ENCODE measurements around the gene TAC4. TPM values are rescaled to one million over a fixed set of nuclear protein-coding genes. Genes with fewer than 3 reads are reported as not detected.
"Not testable (repeated sequence)": the region's sequence is repeated elsewhere in the genome, so short reads cannot be mapped to it uniquely, and the experiment has no call there.

Gene TAC4
- total RNA-seq, 1 donor from 2014 or later, result 2.1 TPM

DNA sequence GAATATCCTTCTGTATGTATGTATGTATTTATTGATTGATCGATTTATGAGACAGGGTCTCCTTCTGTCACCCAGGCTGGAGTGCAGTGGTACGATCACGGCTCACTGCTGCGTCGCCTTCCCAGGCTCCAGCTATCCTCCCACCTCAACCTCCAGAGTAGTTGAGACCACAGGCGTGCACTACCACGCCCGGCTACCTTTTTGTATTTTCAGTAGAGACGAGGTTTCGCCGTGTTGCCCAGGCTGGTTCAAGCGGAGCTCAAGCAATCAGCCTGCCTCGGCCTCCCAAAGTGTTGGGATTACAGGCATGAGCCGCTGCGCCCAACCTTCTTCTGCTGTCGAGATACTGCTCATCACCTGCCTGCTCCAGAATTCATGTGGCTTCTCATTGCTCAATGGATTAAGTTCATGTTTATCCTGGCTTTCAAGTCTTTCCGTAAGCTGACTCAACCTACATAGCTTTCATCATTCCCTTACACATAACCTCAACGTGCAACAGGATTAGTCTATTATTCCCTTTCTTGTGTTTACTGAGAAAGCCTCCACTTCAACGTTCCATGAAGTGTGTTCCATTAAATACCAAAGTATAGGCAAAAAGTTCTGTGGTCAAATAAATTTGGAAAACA, 13.6 kb downstream of the TAC4 start:
- Histone ChIP-seq H3K4me1 (ENCODE audit: control insufficient read depth in 3 of 3, insufficient read depth in 3 of 3, low read length in 3 of 3) (peaks cover 28 to 30% (median 28%) of the 10 kb centered on the region in 3 donors), H3K9ac (ENCODE audit: low read depth in 1 of 3, low read length in 3 of 3) (no peak overlapping the region), H3K27ac (ENCODE audit: low read depth, low read length) (no peak overlapping the region), H3K4me3 (ENCODE audit: low read length in 3 of 3) (no peak overlapping the region), H3K27me3 (ENCODE audit: control insufficient read depth in 3 of 3, insufficient read depth in 3 of 3, low read length in 3 of 3) (no peaks in the 10 kb centered on the region), H3K36me3 (ENCODE audit: control insufficient read depth in 3 of 3, insufficient read depth in 3 of 3, low read length in 3 of 3) (peaks cover 2 to 24% (median 20%) of the 10 kb centered on the region in 3 donors), H3K9me3 (ENCODE audit: control insufficient read depth in 3 of 3, low read length in 3 of 3) (no peaks in the 10 kb centered on the region)

DNA sequence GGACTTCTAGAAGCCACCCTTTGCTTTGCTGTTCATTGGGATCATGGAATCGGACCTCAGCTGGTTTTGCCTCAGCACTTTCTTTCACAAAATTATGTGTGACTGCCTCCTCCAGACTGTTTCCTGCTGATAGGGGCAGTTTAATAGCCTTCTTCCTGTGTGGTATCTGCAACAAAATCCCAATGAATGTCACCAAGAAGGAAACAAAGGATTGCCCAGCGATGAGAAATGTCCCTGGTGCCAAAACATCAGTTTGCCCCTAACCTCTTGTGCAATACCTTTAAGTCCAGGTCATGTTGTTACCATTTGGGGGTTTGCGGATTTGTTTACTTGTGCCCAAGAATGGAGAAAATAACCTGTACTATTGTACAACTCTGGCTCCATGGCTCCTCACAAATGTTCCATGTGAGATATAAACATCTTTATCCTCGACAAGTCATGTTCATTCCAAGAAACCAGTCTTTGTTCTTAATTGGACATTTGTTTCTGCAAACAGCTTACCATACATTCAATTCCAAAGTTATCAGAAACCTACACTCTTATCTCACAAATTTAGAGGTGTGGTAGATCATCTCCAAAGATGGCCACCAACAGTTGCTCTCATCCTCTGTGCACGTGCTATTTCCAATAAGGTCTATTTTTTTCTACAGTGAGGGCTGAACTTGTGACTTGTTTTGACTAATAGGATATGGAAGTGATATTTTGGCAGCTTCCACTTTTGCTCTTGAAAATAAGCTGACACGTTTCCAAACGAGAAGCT, 14.8 kb downstream of the TAC4 start:
- H3K27me3 ChIP-seq (ENCODE audit: control insufficient read depth in 3 of 3, insufficient read depth in 3 of 3, low read length in 3 of 3), result no peaks in the 10 kb centered on the region
- no peak overlapping the region for H3K4me3 ChIP-seq (ENCODE audit: low read length in 3 of 3)
- H3K9ac ChIP-seq (ENCODE audit: low read depth in 1 of 3, low read length in 3 of 3), result no peak overlapping the region
- H3K9me3 ChIP-seq (ENCODE audit: control insufficient read depth in 3 of 3, low read length in 3 of 3), result no peaks in the 10 kb centered on the region
- peaks cover 4 to 24% (median 22%) of the 10 kb centered on the region in 3 donors for H3K36me3 ChIP-seq (ENCODE audit: control insufficient read depth in 3 of 3, insufficient read depth in 3 of 3, low read length in 3 of 3)
- no peak overlapping the region for H3K27ac ChIP-seq (ENCODE audit: low read depth, low read length)
- peaks cover 35 to 40% (median 36%) of the 10 kb centered on the region in 3 donors for H3K4me1 ChIP-seq (ENCODE audit: control insufficient read depth in 3 of 3, insufficient read depth in 3 of 3, low read length in 3 of 3)

DNA sequence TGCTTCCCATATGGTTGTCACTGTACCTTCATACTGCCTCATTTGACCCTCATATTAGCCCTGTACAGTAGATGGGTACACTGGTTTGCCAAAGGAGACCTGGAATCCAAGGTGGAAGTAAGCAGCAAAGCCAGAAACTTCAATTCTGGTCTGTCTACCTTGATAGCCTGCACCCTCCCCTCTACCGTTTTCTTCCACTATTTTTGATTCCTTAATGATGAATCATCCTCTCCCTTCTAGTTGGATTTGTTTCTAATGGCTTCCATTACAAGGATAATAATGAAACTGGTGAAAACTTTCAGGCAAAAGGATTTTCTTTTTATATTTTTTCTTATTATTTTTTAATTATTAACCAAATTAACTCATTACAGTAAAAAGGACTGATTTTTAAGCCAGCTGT, 17.3 kb downstream of the TAC4 start:
- H3K4me1 ChIP-seq (ENCODE audit: control insufficient read depth in 3 of 3, insufficient read depth in 3 of 3, low read length in 3 of 3), result peaks cover 20 to 36% (median 26%) of the 10 kb centered on the region in 3 donors
- no peaks in the 10 kb centered on the region for H3K27me3 ChIP-seq (ENCODE audit: control insufficient read depth in 3 of 3, insufficient read depth in 3 of 3, low read length in 3 of 3)
- H3K36me3 ChIP-seq (ENCODE audit: control insufficient read depth in 3 of 3, insufficient read depth in 3 of 3, low read length in 3 of 3), result peaks cover 13 to 45% (median 36%) of the 10 kb centered on the region in 3 donors
- no peak overlapping the region for H3K4me3 ChIP-seq (ENCODE audit: low read length in 3 of 3)
- H3K9ac ChIP-seq (ENCODE audit: low read depth in 1 of 3, low read length in 3 of 3), result no peak overlapping the region
- no peak overlapping the region for H3K27ac ChIP-seq (ENCODE audit: low read depth, low read length)
- H3K9me3 ChIP-seq (ENCODE audit: control insufficient read depth in 3 of 3, low read length in 3 of 3), result no peaks in the 10 kb centered on the region

DNA sequence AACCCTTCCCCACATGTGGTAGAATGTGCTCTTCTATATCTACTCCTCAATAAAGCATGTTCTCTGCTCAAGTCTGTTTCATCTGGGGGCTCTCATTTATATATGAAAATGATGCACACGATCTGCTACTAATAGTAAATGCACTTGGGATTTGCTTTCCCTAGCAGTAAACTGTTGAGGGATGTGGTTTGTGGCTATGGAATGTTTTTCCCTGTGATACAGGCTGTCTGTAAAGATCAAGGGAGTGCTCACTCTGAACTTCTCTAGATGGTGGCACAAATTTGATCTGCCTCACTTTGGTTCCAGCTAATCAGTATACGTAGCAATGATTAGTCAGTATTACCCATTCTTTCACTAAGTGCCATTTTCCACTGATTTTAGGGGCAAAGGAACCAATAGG, 18.8 kb downstream of the TAC4 start:
- H3K36me3 ChIP-seq (ENCODE audit: control insufficient read depth in 3 of 3, insufficient read depth in 3 of 3, low read length in 3 of 3), result peaks cover 12 to 43% (median 32%) of the 10 kb centered on the region in 3 donors
- H3K4me3 ChIP-seq (ENCODE audit: low read length in 3 of 3), result no peak overlapping the region
- H3K9ac ChIP-seq (ENCODE audit: low read depth in 1 of 3, low read length in 3 of 3), result no peak overlapping the region
- H3K27ac ChIP-seq (ENCODE audit: low read depth, low read length), result peak overlapping the region; percentile 10
- no peaks in the 10 kb centered on the region for H3K27me3 ChIP-seq (ENCODE audit: control insufficient read depth in 3 of 3, insufficient read depth in 3 of 3, low read length in 3 of 3)
- H3K4me1 ChIP-seq (ENCODE audit: control insufficient read depth in 3 of 3, insufficient read depth in 3 of 3, low read length in 3 of 3), result peaks cover 9 to 28% (median 16%) of the 10 kb centered on the region in 3 donors
- no peaks in the 10 kb centered on the region for H3K9me3 ChIP-seq (ENCODE audit: control insufficient read depth in 3 of 3, low read length in 3 of 3)

DNA sequence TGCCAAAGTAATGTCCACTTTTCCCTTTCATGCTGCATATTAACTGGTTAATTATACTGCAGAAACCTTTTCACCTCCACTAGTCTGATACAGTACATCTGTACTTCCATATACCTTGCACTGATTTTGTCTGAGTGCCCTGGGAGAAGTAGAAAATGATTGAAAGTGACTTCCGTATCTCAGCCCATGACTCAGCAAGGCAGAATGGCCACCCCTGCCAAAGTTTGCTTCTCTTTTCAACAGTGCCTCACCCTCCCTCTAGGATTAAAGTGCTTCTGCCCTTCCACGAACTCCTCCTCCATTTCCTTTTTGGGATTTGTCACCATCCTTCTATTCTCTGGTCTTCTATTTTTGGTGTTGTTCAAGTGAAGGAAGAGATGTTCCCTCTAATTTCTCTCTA, 19.5 kb downstream of the TAC4 start:
- not testable (repeated sequence) for H3K4me3 ChIP-seq (ENCODE audit: low read length in 3 of 3); H3K9ac ChIP-seq (ENCODE audit: low read depth in 1 of 3, low read length in 3 of 3); H3K27me3 ChIP-seq (ENCODE audit: control insufficient read depth in 3 of 3, insufficient read depth in 3 of 3, low read length in 3 of 3); H3K9me3 ChIP-seq (ENCODE audit: control insufficient read depth in 3 of 3, low read length in 3 of 3)
- Histone ChIP-seq H3K27ac (ENCODE audit: low read depth, low read length) (peak overlapping the region; percentile 10), H3K36me3 (ENCODE audit: control insufficient read depth in 3 of 3, insufficient read depth in 3 of 3, low read length in 3 of 3) (peaks cover 16 to 43% (median 28%) of the 10 kb centered on the region in 3 donors), H3K4me1 (ENCODE audit: control insufficient read depth in 3 of 3, insufficient read depth in 3 of 3, low read length in 3 of 3) (peaks cover 9 to 28% (median 16%) of the 10 kb centered on the region in 3 donors)

DNA sequence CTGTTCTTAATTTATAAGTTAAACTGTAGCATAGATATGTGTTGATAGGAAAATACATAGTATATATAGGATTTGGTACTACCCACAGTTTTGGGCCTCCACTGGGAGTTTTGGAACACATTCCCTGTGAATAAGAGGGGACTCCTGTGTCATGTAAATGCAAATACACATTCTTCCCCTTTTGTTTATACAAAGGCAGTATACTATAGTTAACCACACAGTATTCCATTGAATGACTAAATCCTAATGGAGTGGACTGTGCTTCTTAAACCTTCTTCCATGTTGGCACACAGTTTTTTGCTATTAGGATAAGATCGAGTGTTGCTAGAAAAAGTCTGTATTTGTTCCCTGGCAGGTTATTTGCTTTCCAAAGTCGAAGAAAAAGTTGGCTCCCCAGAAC, 22.2 kb downstream of the TAC4 start:
- H3K4me1 ChIP-seq (ENCODE audit: control insufficient read depth in 3 of 3, insufficient read depth in 3 of 3, low read length in 3 of 3), result peaks cover 12 to 28% (median 16%) of the 10 kb centered on the region in 3 donors
- H3K27me3 ChIP-seq (ENCODE audit: control insufficient read depth in 3 of 3, insufficient read depth in 3 of 3, low read length in 3 of 3), result no peaks in the 10 kb centered on the region
- H3K36me3 ChIP-seq (ENCODE audit: control insufficient read depth in 3 of 3, insufficient read depth in 3 of 3, low read length in 3 of 3), result peaks cover 26 to 56% (median 47%) of the 10 kb centered on the region in 3 donors
- H3K9ac ChIP-seq (ENCODE audit: low read depth in 1 of 3, low read length in 3 of 3), result no peak overlapping the region
- H3K27ac ChIP-seq (ENCODE audit: low read depth, low read length), result no peak overlapping the region
- H3K4me3 ChIP-seq (ENCODE audit: low read length in 3 of 3), result no peak overlapping the region
- no peaks in the 10 kb centered on the region for H3K9me3 ChIP-seq (ENCODE audit: control insufficient read depth in 3 of 3, low read length in 3 of 3)

DNA sequence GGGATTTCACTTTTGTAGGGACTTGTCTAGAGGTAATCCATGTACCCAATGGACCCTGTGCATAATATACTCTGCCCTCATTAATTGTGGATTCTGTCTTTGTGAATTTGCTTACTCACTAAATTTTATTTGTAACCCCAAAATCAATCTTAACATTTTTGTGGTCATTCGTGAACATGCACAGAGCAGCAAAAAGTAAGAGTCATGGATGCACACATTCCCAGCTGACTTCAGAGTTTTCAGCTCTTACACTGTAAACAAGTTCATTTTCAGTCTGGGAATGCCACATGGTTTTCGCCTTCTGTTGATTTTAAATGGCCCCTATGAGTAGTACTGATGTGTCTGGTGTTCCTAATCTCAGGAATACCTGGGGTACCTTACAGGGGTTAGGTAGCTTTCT, 24.3 kb downstream of the TAC4 start:
- peaks cover 26 to 63% (median 46%) of the 10 kb centered on the region in 3 donors for H3K36me3 ChIP-seq (ENCODE audit: control insufficient read depth in 3 of 3, insufficient read depth in 3 of 3, low read length in 3 of 3)
- no peak overlapping the region for H3K27ac ChIP-seq (ENCODE audit: low read depth, low read length)
- H3K27me3 ChIP-seq (ENCODE audit: control insufficient read depth in 3 of 3, insufficient read depth in 3 of 3, low read length in 3 of 3), result no peaks in the 10 kb centered on the region
- H3K9me3 ChIP-seq (ENCODE audit: control insufficient read depth in 3 of 3, low read length in 3 of 3), result no peaks in the 10 kb centered on the region
- no peak overlapping the region for H3K9ac ChIP-seq (ENCODE audit: low read depth in 1 of 3, low read length in 3 of 3)
- peaks cover 3 to 16% (median 6%) of the 10 kb centered on the region in 3 donors for H3K4me1 ChIP-seq (ENCODE audit: control insufficient read depth in 3 of 3, insufficient read depth in 3 of 3, low read length in 3 of 3)
- no peak overlapping the region for H3K4me3 ChIP-seq (ENCODE audit: low read length in 3 of 3)

DNA sequence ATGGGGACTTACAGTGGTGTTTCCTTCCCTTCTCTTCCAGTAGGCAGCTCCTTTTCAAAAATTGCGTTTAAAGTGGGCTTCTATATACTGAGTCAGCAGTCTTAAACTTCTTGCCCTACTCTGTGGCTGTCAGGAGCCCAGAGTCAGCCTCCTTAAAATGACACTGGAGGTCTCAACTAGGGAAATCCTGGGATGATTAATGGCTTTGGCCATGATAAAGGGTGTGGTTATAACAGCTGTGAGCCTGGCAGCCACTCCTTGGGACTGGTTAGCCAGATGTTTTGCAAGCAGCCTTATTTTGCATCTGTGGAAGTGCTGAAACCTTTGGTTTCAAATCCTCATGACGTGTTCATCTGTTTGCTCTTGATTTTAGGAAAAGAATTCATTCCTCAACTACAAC, 25.0 kb downstream of the TAC4 start:
- Histone ChIP-seq H3K4me1 (ENCODE audit: control insufficient read depth in 3 of 3, insufficient read depth in 3 of 3, low read length in 3 of 3) (peaks cover 0 to 10% (median 3%) of the 10 kb centered on the region in 3 donors), H3K27ac (ENCODE audit: low read depth, low read length) (no peak overlapping the region)

DNA sequence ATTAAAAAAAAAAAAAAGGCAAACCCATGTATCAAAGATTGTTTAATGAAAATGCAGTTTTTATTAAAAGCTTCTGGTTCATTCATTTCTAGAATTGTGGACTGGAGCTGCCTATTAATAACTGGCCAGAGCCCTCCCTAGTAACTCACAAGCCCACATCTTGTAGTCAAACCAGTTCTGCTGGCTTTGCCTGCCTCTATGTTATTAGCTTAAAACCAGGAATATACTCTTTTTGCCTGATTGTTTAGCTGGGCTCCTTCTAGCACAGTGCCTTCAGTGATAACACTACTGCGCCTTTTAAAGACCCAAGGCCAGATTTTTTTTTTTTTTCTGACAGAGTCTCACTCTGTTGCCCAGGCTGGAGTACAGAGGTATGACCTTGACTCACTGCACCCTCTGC, 26.0 kb downstream of the TAC4 start:
- peaks cover 28 to 69% (median 60%) of the 10 kb centered on the region in 3 donors for H3K36me3 ChIP-seq (ENCODE audit: control insufficient read depth in 3 of 3, insufficient read depth in 3 of 3, low read length in 3 of 3)
- no peaks in the 10 kb centered on the region for H3K27me3 ChIP-seq (ENCODE audit: control insufficient read depth in 3 of 3, insufficient read depth in 3 of 3, low read length in 3 of 3)
- no peaks in the 10 kb centered on the region for H3K9me3 ChIP-seq (ENCODE audit: control insufficient read depth in 3 of 3, low read length in 3 of 3)
- peaks cover 0 to 4% (median 3%) of the 10 kb centered on the region in 3 donors for H3K4me1 ChIP-seq (ENCODE audit: control insufficient read depth in 3 of 3, insufficient read depth in 3 of 3, low read length in 3 of 3)
- H3K4me3 ChIP-seq (ENCODE audit: low read length in 3 of 3), result no peak overlapping the region
- H3K27ac ChIP-seq (ENCODE audit: low read depth, low read length), result no peak overlapping the region
- no peak overlapping the region for H3K9ac ChIP-seq (ENCODE audit: low read depth in 1 of 3, low read length in 3 of 3)

More for the DNA sequence above, 25.0 kb downstream of the TAC4 start:
- H3K9ac ChIP-seq (ENCODE audit: low read depth in 1 of 3, low read length in 3 of 3), result no peak overlapping the region
- no peaks in the 10 kb centered on the region for H3K9me3 ChIP-seq (ENCODE audit: control insufficient read depth in 3 of 3, low read length in 3 of 3)
- no peak overlapping the region for H3K4me3 ChIP-seq (ENCODE audit: low read length in 3 of 3)
- no peaks in the 10 kb centered on the region for H3K27me3 ChIP-seq (ENCODE audit: control insufficient read depth in 3 of 3, insufficient read depth in 3 of 3, low read length in 3 of 3)
- H3K36me3 ChIP-seq (ENCODE audit: control insufficient read depth in 3 of 3, insufficient read depth in 3 of 3, low read length in 3 of 3), result peaks cover 29 to 70% (median 53%) of the 10 kb centered on the region in 3 donors

DNA sequence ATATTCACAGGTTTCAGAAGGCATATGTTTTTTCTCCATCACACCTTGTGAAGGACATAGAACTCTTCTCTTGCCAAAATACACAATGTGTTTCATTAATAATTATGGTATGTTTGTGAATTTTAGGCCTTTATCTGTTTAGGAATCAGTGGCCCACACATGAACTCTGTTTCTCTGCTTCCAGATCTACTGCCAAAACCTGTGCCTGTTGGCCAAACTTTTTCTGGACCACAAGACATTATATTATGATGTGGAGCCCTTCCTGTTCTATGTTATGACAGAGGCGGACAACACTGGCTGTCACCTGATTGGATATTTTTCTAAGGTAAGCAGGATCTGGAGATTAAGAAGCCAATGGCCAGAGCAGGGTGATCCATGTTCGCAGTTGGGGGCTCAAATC, 26.4 kb downstream of the TAC4 start:
- peaks cover 0 to 6% (median 4%) of the 10 kb centered on the region in 3 donors for H3K4me1 ChIP-seq (ENCODE audit: control insufficient read depth in 3 of 3, insufficient read depth in 3 of 3, low read length in 3 of 3)
- H3K9ac ChIP-seq (ENCODE audit: low read depth in 1 of 3, low read length in 3 of 3), result no peak overlapping the region
- no peak overlapping the region for H3K27ac ChIP-seq (ENCODE audit: low read depth, low read length)
- H3K27me3 ChIP-seq (ENCODE audit: control insufficient read depth in 3 of 3, insufficient read depth in 3 of 3, low read length in 3 of 3), result no peaks in the 10 kb centered on the region
- H3K4me3 ChIP-seq (ENCODE audit: low read length in 3 of 3), result no peak overlapping the region
- H3K9me3 ChIP-seq (ENCODE audit: control insufficient read depth in 3 of 3, low read length in 3 of 3), result no peaks in the 10 kb centered on the region
- peaks cover 30 to 68% (median 56%) of the 10 kb centered on the region in 3 donors for H3K36me3 ChIP-seq (ENCODE audit: control insufficient read depth in 3 of 3, insufficient read depth in 3 of 3, low read length in 3 of 3)
